ENCODE measurements around the gene IL25. TPM values are rescaled to one million over a fixed set of nuclear protein-coding genes. Genes with fewer than 3 reads are reported as not detected.

IL25 gene
- total RNA-seq, 3 donors from 2014 or later (not counting 1 experiment from before 2014, with no cell fraction given): not detected

DNA sequence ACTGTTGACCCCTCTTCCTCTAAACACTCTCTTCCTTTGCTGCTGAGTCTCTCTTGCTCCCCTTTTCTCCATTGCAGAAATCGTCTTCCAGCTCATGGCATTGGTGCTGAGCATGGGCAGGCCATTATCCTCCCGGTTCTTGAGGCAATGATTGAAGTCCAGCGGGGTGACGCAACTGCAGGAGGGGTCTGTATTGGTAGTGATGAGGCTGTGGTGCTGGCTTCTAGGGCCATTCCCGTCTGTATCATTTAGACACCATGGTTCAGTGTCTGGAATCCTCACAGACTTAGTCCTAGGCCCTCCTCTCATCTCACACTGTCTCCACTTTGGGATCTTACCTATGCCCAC is 19.2 kb upstream of the IL25 start:
- DNase-seq (no peak), ATAC-seq (no peak)
- Histone ChIP-seq H3K36me3 (ENCODE audit: control insufficient read depth, insufficient read depth, low read length) (no peaks in the 10 kb centered on the region), H3K27ac (ENCODE audit: low read length) (no peak overlapping the region), H3K27me3 (ENCODE audit: control insufficient read depth, insufficient read depth, low read length) (peaks cover 22% of the 10 kb centered on the region), H3K4me3 (ENCODE audit: low read length) (no peak overlapping the region), H3K4me1 (ENCODE audit: control insufficient read depth, insufficient read depth, low read length) (peaks cover 12% of the 10 kb centered on the region), H3K9me3 (ENCODE audit: control insufficient read depth, insufficient read depth, low read length) (no peaks in the 10 kb centered on the region)
- 90% methylated on average over 5 of the region's 5 CpGs for WGBS (ENCODE audit: insufficient coverage)
- no peaks in the 10 kb centered on the region for H3K36me3 Mint-ChIP-seq
- H3K4me1 Mint-ChIP-seq: peaks cover 7 to 14% of the 10 kb centered on the region in 2 donors
- no peak for TF ChIP-seq CTCF (IDR thresholded peaks at IDR 0.05)
- peak overlapping the region; percentile 69 for H3K4me3 Mint-ChIP-seq
- H3K9me3 Mint-ChIP-seq: no peaks in the 10 kb centered on the region
- intact Hi-C loops (cut with micrococcal nuclease): no loop called here
- H3K27me3 Mint-ChIP-seq (ENCODE audit: low read depth in 2 of 2): peaks cover 47 to 55% of the 10 kb centered on the region in 2 donors
- no peak overlapping the region for H3K27ac Mint-ChIP-seq

DNA sequence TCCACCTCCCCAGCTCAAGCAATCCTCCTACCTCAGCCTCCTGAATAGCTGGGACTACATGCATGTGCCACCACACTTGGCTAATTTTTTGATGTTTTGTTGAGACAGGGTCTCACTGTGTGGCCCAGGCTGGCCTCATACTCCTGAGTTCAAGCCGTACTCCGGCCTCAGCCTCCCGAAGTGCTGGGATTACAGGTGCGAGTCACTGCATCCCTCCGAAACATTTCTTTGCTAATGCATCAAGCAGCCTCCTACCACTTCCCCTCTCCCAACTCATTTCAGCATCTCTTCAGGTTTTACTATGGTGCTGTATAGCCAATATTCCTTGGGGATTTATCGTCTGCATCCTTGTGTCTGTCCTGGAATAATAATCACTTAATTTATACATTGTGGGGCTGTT is 17.6 kb upstream of the IL25 start:
- DNase-seq: no peak
- Mint-ChIP-seq H3K27ac (no peak overlapping the region), H3K4me3 (no peak overlapping the region), H3K9me3 (no peaks in the 10 kb centered on the region), H3K27me3 (ENCODE audit: low read depth in 2 of 2) (peaks cover 42 to 46% of the 10 kb centered on the region in 2 donors), H3K4me1 (peaks cover 7 to 14% of the 10 kb centered on the region in 2 donors), H3K36me3 (no peaks in the 10 kb centered on the region)
- Histone ChIP-seq H3K36me3 (ENCODE audit: control insufficient read depth, insufficient read depth, low read length) (no peaks in the 10 kb centered on the region), H3K4me1 (ENCODE audit: control insufficient read depth, insufficient read depth, low read length) (peaks cover 12% of the 10 kb centered on the region), H3K27me3 (ENCODE audit: control insufficient read depth, insufficient read depth, low read length) (peaks cover 22% of the 10 kb centered on the region), H3K9me3 (ENCODE audit: control insufficient read depth, insufficient read depth, low read length) (no peaks in the 10 kb centered on the region), H3K27ac (ENCODE audit: low read length) (no peak overlapping the region), H3K4me3 (ENCODE audit: low read length) (no peak overlapping the region)
- TF ChIP-seq CTCF (IDR thresholded peaks at IDR 0.05): no peak
- 93% methylated on average over 5 of the region's 6 CpGs for WGBS (ENCODE audit: insufficient coverage)
- intact Hi-C loops (cut with micrococcal nuclease): no loop called here
- ATAC-seq: no peak

DNA sequence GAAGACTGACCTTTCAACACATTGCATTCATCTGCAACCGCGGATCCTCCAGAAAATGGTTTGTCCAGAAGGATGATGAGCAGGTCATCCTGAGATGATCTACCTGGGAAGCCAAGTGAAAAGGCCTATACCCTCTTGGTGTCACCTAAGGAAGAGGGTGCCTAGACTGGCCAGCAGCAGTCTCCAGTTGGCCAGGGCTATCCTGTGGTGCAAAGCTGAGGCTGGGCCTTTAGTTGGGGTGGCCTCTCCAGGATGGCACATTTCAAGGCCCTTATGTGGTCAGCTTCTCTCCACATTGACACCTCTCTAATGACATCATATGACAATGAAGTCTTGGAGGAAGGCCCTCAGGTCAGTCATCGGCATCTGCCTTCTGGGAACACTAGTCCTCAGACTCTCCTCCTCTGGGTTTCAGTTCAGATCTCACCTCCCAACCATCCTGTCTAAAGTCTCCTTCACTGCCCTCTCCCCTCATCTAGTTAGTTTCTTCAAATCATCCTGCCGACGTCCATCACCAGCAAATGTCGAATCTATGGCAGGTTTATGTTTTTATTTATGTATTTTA is 16.7 kb upstream of the IL25 start:
- H3K4me1 ChIP-seq (ENCODE audit: control insufficient read depth, insufficient read depth, low read length): peaks cover 12% of the 10 kb centered on the region
- H3K9me3 ChIP-seq (ENCODE audit: control insufficient read depth, insufficient read depth, low read length): no peaks in the 10 kb centered on the region
- H3K36me3 ChIP-seq (ENCODE audit: control insufficient read depth, insufficient read depth, low read length): no peaks in the 10 kb centered on the region
- H3K27me3 Mint-ChIP-seq (ENCODE audit: low read depth in 2 of 2): peaks cover 35 to 36% of the 10 kb centered on the region in 2 donors
- H3K27me3 ChIP-seq (ENCODE audit: control insufficient read depth, insufficient read depth, low read length): peaks cover 19% of the 10 kb centered on the region
- no peak overlapping the region for H3K27ac ChIP-seq (ENCODE audit: low read length)
- 96% methylated on average over 3 of the region's 6 CpGs for WGBS (ENCODE audit: insufficient coverage)
- H3K4me3 Mint-ChIP-seq: no peak overlapping the region
- no peak overlapping the region for H3K27ac Mint-ChIP-seq
- H3K4me3 ChIP-seq (ENCODE audit: low read length): no peak overlapping the region
- intact Hi-C loops (cut with micrococcal nuclease): no loop called here
- H3K36me3 Mint-ChIP-seq: no peaks in the 10 kb centered on the region
- H3K9me3 Mint-ChIP-seq: no peaks in the 10 kb centered on the region
- no peak for ATAC-seq
- H3K4me1 Mint-ChIP-seq: peaks cover 7 to 13% of the 10 kb centered on the region in 2 donors
- no peak for TF ChIP-seq CTCF (IDR thresholded peaks at IDR 0.05)
- DNase-seq: no peak

DNA sequence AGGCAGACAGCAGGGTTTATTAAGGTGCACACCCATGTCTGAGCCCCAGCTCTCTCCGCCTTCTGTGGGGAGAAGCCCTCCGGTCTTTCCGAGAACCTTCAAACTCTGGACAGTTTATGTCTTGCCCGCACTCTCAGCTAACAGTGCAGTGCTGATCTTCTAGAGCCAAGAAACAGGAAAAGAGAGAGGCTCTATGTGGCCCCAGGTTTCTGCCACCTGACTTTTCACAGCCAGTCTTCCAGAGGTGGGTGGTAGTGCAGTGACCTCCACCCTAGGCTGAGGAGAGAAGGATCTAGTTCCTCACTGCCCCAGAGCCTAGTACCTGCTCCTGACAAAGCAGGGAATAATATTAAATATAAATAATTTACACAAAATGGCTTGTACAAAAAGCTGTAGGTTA is 15.9 kb upstream of the IL25 start:
- WGBS (ENCODE audit: insufficient coverage): 94% methylated on average over 4 of the region's 4 CpGs
- Mint-ChIP-seq H3K36me3 (no peaks in the 10 kb centered on the region), H3K4me3 (no peak overlapping the region), H3K4me1 (peaks cover 7% of the 10 kb centered on the region in 2 donors), H3K27ac (no peak overlapping the region), H3K9me3 (no peaks in the 10 kb centered on the region), H3K27me3 (ENCODE audit: low read depth in 2 of 2) (peaks cover 30 to 31% of the 10 kb centered on the region in 2 donors)
- Histone ChIP-seq H3K36me3 (ENCODE audit: control insufficient read depth, insufficient read depth, low read length) (no peaks in the 10 kb centered on the region), H3K9me3 (ENCODE audit: control insufficient read depth, insufficient read depth, low read length) (no peaks in the 10 kb centered on the region), H3K27ac (ENCODE audit: low read length) (no peak overlapping the region), H3K4me1 (ENCODE audit: control insufficient read depth, insufficient read depth, low read length) (peaks cover 12% of the 10 kb centered on the region), H3K4me3 (ENCODE audit: low read length) (no peak overlapping the region), H3K27me3 (ENCODE audit: control insufficient read depth, insufficient read depth, low read length) (peaks cover 12% of the 10 kb centered on the region)
- intact Hi-C loops (cut with micrococcal nuclease): no loop called here
- ATAC-seq (no peak), DNase-seq (no peak)
- no peak for TF ChIP-seq CTCF (IDR thresholded peaks at IDR 0.05)

All from natural killer cell (primary cell).